Thyroid gland (tissue), 4 donors: ENCODE measurements around the gene NUPR1. TPM values are rescaled to one million over a fixed set of nuclear protein-coding genes. Genes with fewer than 3 reads are reported as not detected.
"Not testable (repeated sequence)": the region's sequence is repeated elsewhere in the genome, so short reads cannot be mapped to it uniquely, and the experiment has no call there.

ENCODE experiments used
- DNase-seq, 2 donors: peaks; one replicate each; pipeline ENCODE4 v3.0.0-alpha.2; 2019
- H3K27ac ChIP-seq, 3 donors: fragments of 200-600 bp; sonication (generic); 1 replicate in 2 of 3; 2 replicates in 1 of 3; pipeline ENCODE4 v1.5.1; 2016 to 2019; ENCODE audit warnings: mild to moderate bottlenecking in 1 of 3, moderate library complexity in 1 of 3
- H3K27me3 ChIP-seq: fragments of 200-600 bp; sonication (generic); one replicate; pipeline ENCODE4 v1.5.1; 2019
- H3K36me3 ChIP-seq, 2 donors: fragments of 200-600 bp; sonication (generic); one replicate each; pipeline ENCODE4 v1.5.1; 2016 to 2019
- H3K4me1 ChIP-seq, 2 donors: fragments of 200-600 bp; sonication (generic); one replicate each; pipeline ENCODE4 v1.5.1; 2017 to 2019
- H3K4me3 ChIP-seq, 3 donors: fragments of 200-600 bp; sonication (generic); replicated peaks in 1 of 3; 1 replicate in 2 of 3; 2 replicates in 1 of 3; pipeline ENCODE4 v1.5.1; 2016; ENCODE audit warnings: mild to moderate bottlenecking in 1 of 3
- H3K9me3 ChIP-seq: fragments of 200-600 bp; sonication (generic); one replicate; pipeline ENCODE4 v1.5.1; 2017
- CTCF ChIP-seq, 6 experiments: fragments of 200-600 bp in 3 of 6; fragments of 450-650 bp in 3 of 6; sonication (generic) in 3 of 6; IDR thresholded peaks; one replicate each; pipeline ENCODE4 v1.5.1; 2016 to 2019; ENCODE audit warnings: antibody characterized with exemption in 6 of 6, mild to moderate bottlenecking in 2 of 6, inconsistent platforms in 1 of 6, moderate library complexity in 1 of 6
- POLR2A ChIP-seq, 2 donors: fragments of 450-650 bp; IDR thresholded peaks; one replicate each; pipeline ENCODE4 v1.6.1; 2017; ENCODE audit warnings: antibody characterized with exemption in 2 of 2, mild to moderate bottlenecking in 2 of 2, moderate library complexity in 1 of 2
- WGBS, 2 donors: methylation state at CpG; one replicate each; pipeline ENCODE4 v1.1.5; 2017; 5-methylcytosine and 5-hydroxymethylcytosine counted together
- intact Hi-C: fragments of 100-400 bp; cut with DNase I; formaldehyde crosslinking; loops from one replicate; pipeline ENCODE4 v1.15.1; 2023
- total RNA-seq, 4 donors: library from RNA; depleted of rRNA; stranded (reverse); fragments of >200 nt; gene quantifications; one replicate each; pipeline ENCODE4 v1.2.3, GENCODE V29; 2016

The NUPR1 gene
- total RNA-seq, 4 donors from 2014 or later: 53.3 to 1,103 (median 535) TPM

DNA sequence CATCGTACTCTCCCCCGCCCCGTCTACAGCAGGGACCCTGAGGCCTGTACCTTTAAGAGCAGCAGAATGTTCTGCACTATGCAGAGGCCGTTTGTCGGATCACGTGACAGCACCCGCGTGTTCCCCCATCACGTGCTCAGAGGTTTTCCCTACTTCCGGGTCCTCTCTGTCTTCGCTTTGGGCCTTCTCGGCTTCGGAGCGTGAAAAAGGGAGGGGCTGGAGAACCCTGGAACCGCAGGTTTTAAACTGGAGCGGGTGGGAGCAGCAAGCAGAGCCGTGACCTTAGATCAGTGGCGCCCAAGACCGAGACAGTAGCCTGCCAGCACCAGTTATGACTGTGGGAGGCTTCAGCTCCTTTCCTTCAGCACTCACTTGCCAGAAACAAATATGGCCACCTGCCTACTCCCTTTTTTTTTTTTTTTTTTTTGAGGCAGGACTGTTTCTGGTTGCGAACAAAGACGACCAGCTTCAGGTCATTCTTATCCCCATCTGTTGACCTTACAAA is 46.8 kb downstream of the NUPR1 start, which contains the start of gene CLN3:
TSS of gene CLN3 (minus strand) at position 105 of the 505 bp plus-strand sequence. CDS start 315 bp downstream, outside the sequence.
- WGBS, 2 donors: 0 to 1% methylated on average over 12 to 18 of the region's 21 CpGs
- peak; percentile 95 for DNase-seq
- peaks cover 0 to 12% of the 10 kb centered on the region in 2 donors for H3K36me3 ChIP-seq
- peak within 1 kb of the TSS; percentile 92 to 96 (median 96) for H3K27ac ChIP-seq
- H3K4me1 ChIP-seq: peaks cover 11 to 18% of the 10 kb centered on the region in 2 donors
- TF ChIP-seq CTCF (IDR thresholded peaks at IDR 0.05) (peak in 1 of 6 experiments; percentile 12), POLR2A (IDR thresholded peaks at IDR 0.05) (peak in 1 of 2 donors; percentile 69)
- no peaks in the 10 kb centered on the region for H3K27me3 ChIP-seq
- intact Hi-C loops: loop anchor here (5.0 kb wide), 1 partner anchor 55 kb away; no protein-coding TSS in a partner anchor
- H3K4me3 ChIP-seq: peak within 1 kb of the TSS; percentile 79 to 98 (median 84)
- no peaks in the 10 kb centered on the region for H3K9me3 ChIP-seq

- no peak for TF ChIP-seq POLR2A (IDR thresholded peaks at IDR 0.05)
- peak in 4 of 6 experiments; percentile 26 to 60 (median 42) for TF ChIP-seq CTCF (IDR thresholded peaks at IDR 0.05)
- peak overlapping the region; percentile 92 to 96 (median 96) for H3K27ac ChIP-seq
- peaks cover 11 to 18% of the 10 kb centered on the region in 2 donors for H3K4me1 ChIP-seq
- no peaks in the 10 kb centered on the region for H3K27me3 ChIP-seq
- DNase-seq: peak; percentile 57 to 63
- WGBS, 2 donors: 0 to 1% methylated on average over 14 to 19 of the region's 42 CpGs
- peaks cover under 1 to 13% of the 10 kb centered on the region in 2 donors for H3K36me3 ChIP-seq
- peak overlapping the region; percentile 79 to 98 (median 84) for H3K4me3 ChIP-seq
- intact Hi-C loops: loop anchor here (5.0 kb wide), 1 partner anchor 56 kb away; no protein-coding TSS in a partner anchor
- H3K9me3 ChIP-seq: no peaks in the 10 kb centered on the region
Observed at GRCh38 chr16:28491230-28491969, 47.4 kb downstream of the NUPR1 start.

GRCh38 chr16:28486266-28486665 is 52.5 kb downstream of the NUPR1 start:
- Histone ChIP-seq H3K27me3 (no peaks in the 10 kb centered on the region), H3K4me1 (peaks cover 5% of the 10 kb centered on the region in 2 donors), H3K27ac (no peak overlapping the region), H3K4me3 (no peak overlapping the region), H3K36me3 (peaks cover 18 to 39% of the 10 kb centered on the region in 2 donors), H3K9me3 (no peaks in the 10 kb centered on the region)
- TF ChIP-seq POLR2A (IDR thresholded peaks at IDR 0.05) (no peak), CTCF (IDR thresholded peaks at IDR 0.05) (no peak)
- 94 to 100% methylated on average over 3 of the region's 5 CpGs for WGBS, 2 donors
- intact Hi-C loops: no loop called here
- no peak for DNase-seq

- H3K4me3 ChIP-seq, H3K9me3 ChIP-seq, DNase-seq, H3K27me3 ChIP-seq, H3K27ac ChIP-seq, intact Hi-C loops, H3K4me1 ChIP-seq: not testable (repeated sequence)
- H3K36me3 ChIP-seq: peaks cover 28 to 57% of the 10 kb centered on the region in 2 donors
- WGBS, 2 donors: 96 to 97% methylated on average over 5 of the region's 5 CpGs
Observed at GRCh38 chr16:28483361-28483760, 55.4 kb downstream of the NUPR1 start.

Other genes with a start within 250 kb of the NUPR1 start
- 1 to 10 TPM; 2.8 to 6.8 (median 4.8) TPM for gene SBK1, start 246.4 kb downstream of the NUPR1 start, total RNA-seq
- gene NPIPB6, start 175.5 kb downstream of the NUPR1 start, total RNA-seq: 10 to 100 TPM in 1 of 4 donors, 1 to 10 TPM in 2, not detected in 1; 2.5 to 10.5 (median 6.3) TPM
- gene EIF3CL, start 135.1 kb downstream of the NUPR1 start, total RNA-seq: 100 to 1,000 TPM in 2 of 4 donors, 10 to 100 TPM in 2; 64.5 to 220 (median 105) TPM
- gene NPIPB7, start 66.6 kb downstream of the NUPR1 start, total RNA-seq: not detected
- 10 to 100 TPM; 32.5 to 80.9 (median 50.3) TPM for gene CLN3, start 46.9 kb downstream of the NUPR1 start, total RNA-seq
- gene APOBR, start 44.3 kb downstream of the NUPR1 start, total RNA-seq: 1 to 10 TPM in 2 of 4 donors, under 1 TPM in 2; 0.42 to 1.1 (median 0.78) TPM
- under 1 TPM in 1 of 4 donors, not detected in 3; 0.45 TPM for gene IL27, start 32.1 kb downstream of the NUPR1 start, total RNA-seq
- 10 to 100 TPM; 31.8 to 41.9 (median 36.9) TPM for gene SGF29, start 14.9 kb upstream of the NUPR1 start, total RNA-seq
- 10 to 100 TPM in 3 of 4 donors, 1 to 10 TPM in 1; 3.6 to 35.9 (median 20.9) TPM for gene SULT1A2, start 58.1 kb upstream of the NUPR1 start, total RNA-seq
- 100 to 1,000 TPM in 2 of 4 donors, 10 to 100 TPM in 2; 84.9 to 162 (median 118) TPM for gene SULT1A1, start 71.1 kb upstream of the NUPR1 start, total RNA-seq
- under 1 TPM in 2 of 4 donors, not detected in 2; 0.27 to 0.63 TPM for gene NPIPB8, start 99.1 kb upstream of the NUPR1 start, total RNA-seq
- 100 to 1,000 TPM; 213 to 326 (median 285) TPM for gene EIF3C, start 172.5 kb upstream of the NUPR1 start, total RNA-seq
- gene NPIPB9, start 212.8 kb upstream of the NUPR1 start, total RNA-seq: 1 to 10 TPM; 1.2 to 8.2 (median 2.0) TPM